T-helper 1 cell (primary cell): ENCODE measurements around the gene BOLL.
"Not testable (repeated sequence)": the region's sequence is repeated elsewhere in the genome, so short reads cannot be mapped to it uniquely, and the experiment has no call there.

Source experiments
- DNase-seq, 5 donors: peaks; one replicate each; pipeline ENCODE4 v3.0.0-alpha.2; 2012 to 2020

Gene BOLL

DNA sequence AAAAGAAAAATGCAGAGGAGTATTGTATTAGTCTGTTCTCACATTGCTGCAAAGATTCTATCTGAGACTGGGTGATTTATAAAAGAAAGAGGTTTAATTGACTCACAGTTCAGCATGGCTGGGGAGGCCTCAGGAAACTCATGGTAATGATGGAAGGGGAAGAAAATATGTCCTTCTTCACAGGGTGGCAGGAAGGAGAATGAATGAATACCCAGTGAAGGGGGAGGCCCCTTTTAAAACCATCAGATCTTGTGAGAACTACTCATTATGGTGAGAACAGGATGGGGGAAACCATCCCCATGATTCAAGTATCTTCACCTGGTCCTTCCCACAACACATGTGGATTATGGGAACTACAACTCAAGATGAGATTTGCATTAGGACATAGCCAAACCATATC lies 10.2 kb upstream of the BOLL start:
- DNase-seq = no peak

DNA sequence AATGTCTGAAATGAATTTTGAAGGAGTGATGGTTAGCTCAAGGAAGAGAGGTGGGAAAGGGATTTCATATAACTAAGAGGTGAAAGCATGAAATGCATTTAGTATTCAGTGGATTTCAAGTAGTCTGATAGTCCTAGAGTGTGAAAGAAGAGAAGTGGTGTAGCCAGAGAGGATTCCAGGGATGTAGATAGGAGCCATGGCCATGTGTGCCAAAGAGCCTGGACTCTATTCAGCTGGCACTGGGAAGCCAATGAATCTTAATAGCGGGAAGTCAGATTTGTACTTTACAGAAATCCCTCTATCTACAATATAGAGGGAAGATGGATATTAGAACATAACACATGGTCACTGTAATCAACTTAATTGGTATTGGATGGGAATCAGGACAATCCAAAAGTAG lies 8.3 kb upstream of the BOLL start:
- DNase-seq = no peak

DNA sequence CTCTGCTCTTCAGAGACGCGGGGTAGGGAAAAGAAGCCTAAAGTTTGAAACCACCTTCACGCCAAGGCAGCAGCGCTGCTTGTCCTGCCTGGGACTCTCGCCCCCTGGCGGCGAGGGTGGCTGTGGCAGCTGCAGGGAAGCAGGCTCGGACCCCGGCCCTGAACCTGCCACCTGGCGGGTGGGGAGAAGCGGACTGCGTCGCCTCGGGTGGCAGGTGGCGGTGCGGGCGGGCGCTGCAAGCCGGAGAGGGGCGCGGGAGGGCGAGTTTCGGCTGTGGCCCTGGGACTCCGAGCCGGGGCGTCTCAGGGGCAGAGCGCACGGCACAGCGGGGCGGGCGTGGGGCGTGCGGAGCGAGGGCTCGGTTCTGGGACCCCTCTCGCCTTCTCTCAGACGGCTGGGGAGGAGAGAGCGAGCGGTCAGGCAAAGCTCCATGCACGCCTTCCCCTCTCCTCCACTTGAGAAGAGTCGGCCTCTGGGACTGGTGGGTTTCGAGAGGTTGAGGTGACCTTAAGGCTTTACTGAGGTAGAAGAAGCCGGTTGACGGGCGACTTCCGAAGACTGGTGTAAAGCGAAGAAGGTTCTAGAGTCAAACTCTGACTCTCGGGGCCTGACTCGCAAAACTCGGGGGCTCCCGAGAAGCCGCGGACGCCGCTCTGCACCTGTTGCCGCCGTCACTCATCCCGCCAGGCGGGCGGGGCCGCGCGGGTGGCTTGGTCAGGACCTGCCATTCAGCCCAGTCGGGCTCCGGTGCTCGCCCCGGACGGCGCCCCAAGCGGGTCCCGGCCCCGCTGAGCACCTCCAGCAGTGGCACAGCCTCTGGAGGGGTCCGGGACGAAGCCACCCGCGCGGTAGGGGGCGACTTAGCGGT lies 1.1 kb upstream of the BOLL start:
- DNase-seq = peak; percentile 31 to 65 (median 36)

DNA sequence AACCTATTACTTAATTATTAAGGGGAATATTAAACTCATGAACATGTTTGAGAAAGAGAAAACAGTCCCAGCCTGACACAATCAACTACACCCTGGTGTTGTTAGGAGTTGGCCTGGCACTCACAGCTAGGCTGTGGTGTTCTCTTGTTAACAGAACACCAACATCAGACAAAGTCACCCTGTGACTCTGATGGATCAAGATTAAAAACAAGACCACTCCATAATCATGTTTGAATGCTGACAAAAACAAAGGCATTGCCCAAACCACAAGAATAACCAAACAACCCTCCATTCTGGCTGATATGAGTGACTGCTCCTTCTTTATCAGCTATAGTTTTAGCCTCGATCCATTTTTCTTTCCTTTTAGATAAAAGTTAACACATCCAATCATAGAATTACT lies 3.0 kb downstream of the BOLL start:
- no peak for DNase-seq

DNA sequence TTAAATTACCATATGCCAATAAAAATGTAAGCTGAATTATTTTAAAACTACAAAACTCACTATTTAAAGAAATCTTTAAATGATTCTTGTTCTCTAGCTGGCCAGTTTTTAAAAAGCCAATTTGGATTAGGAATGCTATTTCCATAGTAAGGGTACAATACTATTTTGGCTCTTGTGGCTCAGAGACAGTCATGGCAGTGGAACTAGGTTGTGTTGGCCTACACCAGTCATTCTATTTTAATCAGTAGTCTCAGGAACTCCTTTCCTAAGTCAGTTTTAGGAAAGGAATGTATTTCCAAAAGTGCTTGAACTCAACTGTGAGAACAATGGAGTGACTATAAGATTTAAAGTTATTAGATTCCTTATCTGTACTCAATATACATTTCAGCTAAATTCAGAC lies 5.9 kb downstream of the BOLL start:
- DNase-seq = no peak

DNA sequence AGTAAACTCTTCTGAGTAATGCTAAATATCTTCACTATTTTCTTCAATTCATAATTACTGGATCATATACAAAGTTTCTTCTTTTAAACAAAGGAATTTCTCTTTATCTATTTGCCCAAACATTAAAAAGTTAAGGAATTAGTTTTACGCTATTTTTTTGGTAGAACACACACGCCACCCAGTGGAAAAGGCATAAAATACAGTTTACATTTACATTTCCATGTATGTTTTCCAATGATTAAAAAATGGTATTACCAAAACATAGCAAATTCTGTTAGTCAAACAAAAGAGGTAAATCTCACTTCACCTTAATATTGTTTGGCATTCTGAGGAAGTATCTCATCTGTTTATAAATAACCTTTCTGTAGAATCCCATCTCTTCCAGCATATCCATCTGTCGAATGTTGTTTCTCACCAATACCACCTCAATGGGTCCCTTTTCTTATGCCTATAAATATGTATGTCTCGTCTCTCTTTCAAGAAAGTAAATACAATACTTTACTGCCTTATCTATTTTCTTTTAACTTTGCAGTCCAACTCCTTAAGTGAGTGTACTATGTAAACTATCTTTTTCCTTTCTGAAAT lies 7.2 kb downstream of the BOLL start:
- peak in 2 of 5 donors; percentile 21 to 23 for DNase-seq

DNA sequence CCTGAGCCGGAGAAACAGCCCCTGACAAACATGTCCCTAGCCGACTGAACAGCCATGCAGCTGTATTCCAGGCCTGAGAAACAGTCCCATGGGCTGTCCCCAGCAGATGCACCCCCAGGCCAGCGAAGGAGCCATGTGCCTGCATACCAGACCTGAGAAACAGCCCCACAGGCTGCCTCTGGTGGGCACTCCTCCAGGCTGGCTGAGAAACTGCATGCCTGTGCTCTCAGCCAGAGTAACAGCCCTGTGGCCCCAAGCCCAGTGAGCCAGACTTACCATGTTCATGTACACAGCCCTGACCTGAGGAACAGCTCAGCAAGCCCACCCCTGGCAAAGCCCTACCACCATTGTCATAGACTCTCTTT lies 24.8 kb downstream of the BOLL start:
- no peak for DNase-seq

DNA sequence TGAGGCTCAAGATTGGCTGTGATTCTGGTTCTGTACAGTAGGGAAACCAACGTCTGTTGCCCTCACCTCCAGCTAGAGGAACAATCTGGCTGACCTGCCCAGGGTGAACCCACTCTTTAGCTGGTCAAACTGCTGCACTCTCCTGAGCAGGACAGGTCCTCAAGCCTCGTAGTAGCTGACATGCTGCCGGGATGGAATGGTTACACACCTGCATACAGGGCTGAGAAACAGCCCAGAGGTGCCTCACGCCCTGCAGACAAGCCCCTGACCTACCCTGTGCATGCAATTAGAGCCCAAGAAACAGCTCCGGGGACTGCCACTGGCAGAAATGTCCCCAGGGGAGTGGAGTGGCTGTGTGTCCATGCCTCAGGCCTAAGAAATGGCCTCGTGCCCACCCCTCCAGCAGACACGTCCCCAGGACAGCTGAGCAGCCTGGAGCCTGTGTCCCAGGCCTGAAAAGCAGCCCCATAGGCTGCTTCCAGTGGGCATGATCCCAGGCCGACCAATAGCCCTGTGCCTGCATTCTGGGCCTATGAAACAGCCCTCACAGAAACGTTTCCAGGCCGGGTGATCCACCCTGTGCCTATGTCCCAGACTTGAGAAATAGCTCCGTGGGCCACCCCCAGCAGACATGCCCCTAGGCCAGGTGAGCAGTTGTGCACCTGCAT lies 25.4 kb downstream of the BOLL start:
- no peak for DNase-seq

DNA sequence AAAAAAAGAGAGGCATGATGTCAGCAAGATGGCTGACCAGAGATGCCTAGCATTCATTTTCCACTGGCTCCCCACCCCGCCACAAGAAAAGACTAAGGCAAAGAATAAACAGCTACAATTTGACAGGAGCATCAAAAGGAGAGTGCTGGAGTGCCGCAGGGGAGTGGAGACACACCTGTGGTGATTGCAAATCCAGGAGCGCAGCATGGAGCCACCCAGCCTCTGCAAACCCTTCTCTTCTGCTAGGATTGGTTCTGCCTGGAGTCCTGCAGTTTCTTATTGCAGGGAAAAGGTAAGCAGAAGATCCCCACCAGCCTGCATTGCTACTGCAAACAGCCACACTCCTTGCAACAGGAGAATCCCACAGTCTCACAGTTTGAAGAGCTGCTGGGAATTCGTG lies 26.1 kb downstream of the BOLL start:
- no peak for DNase-seq

DNA sequence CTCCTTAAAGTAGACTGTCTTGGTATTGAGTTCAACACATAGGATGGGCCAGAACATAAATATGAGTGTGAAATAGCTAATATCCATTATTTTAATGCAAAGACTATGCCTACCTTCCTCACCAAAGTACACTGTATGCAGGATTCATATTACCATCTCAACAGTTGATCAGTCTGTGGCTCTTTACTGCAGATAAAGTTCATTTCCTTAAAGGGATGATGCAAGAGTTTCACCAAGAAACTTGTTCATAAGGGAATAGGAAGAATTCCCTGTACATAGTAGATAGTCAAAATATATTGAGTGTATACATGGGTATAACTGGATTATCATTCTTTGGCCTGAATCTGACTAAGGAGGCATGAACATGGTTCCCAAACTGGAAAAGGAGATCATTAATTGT lies 44.9 kb downstream of the BOLL start:
- no peak for DNase-seq

DNA sequence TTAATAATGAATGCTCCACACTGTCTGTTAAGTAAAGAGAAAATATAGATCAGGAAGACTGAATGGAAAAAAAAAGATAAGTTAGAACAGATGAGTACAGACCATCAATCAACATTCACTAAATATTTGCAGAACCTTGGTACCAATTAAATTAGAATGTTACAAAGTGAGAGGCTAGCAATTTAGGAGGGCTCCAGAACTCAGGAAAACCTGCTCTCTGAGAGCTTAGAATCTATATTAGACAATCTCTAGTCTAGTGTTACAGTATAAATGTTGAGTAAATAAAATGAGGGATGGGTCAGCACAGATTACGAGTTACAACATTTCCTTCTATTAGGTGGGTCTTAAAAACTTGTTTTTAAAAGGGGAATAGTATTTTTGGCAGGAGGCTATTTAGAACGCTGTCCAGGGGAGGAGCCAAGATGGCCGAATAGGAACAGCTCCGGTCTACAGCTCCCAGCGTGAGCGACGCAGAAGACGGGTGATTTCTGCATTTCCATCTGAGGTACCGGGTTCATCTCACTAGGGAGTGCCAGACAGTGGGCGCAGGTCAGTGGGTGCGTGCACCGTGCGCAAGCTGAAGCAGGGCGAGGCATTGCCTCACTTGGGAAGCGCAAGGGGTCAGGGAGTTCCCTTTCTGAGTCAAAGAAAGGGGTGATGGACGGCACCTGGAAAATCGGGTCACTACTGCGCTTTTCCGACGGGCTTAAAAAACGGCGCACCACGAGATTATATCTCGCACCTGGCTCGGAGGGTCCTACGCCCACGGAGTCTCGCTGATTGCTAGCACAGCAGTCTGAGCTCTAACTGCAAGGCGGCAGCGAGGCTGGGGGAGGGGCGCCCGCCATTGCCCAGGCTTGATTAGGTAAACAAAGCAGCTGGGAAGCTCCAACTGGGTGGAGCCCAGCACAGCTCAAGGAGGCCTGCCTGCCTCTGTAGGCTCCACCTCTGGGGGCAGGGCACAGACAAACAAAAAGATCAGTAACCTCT lies 56.3 kb downstream of the BOLL start:
- DNase-seq = not testable (repeated sequence)

DNA sequence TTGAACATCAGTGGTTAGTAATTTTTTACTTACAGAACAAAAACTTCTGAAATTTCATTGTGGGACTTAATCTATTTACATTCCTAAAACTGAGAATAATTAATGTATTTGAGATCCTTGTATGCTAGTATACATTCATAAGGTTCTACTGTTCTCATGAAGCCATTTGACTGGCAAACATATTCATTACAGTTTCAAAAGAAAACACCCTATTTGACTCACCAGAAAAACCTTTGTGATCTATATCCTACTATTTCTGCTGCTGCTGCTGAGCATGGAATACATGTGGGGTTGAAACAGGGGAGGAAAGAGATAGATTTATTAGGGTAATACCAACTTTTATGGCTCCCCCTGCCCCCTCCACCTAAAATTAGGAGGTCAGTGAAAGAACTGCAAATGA lies 58.1 kb downstream of the BOLL start:
- DNase-seq = no peak

DNA sequence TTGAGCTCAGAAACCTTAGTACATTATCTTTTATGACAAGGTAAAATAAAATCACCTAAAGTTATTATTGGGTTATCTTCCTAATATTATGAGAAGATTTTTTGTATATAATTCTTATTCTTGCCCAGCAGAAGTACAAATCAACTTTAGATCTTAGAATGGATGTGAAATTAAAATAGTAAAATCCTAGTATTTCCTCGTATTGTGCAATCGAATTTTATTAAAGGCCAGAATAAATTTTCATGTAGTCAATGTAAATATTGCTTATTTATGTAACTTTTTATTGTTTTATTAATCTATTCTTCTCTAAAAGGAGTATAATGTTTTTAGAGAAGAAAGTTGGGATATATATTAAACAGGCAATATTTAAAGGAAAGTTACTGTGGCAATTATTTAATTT lies 67.3 kb downstream of the BOLL start:
- DNase-seq = no peak

DNA sequence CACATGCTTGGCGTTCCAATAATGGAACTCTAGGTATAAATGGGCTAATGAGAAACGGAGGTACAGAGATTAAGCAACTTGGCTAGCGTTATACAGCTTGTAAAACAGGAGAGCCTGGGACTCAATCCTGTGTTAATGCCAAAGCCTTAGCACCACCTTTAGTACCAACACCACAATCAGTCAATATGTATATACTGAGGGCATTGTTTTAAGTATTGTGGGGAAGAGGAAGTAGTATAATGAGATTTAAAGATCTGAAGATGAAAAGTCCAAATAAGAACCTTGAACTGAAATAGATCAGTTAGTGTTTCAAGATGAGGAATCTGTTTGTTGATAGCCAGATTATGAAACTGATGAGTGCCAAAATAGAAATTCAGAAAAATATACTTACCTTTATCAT lies 71.8 kb downstream of the BOLL start:
- no peak for DNase-seq

DNA sequence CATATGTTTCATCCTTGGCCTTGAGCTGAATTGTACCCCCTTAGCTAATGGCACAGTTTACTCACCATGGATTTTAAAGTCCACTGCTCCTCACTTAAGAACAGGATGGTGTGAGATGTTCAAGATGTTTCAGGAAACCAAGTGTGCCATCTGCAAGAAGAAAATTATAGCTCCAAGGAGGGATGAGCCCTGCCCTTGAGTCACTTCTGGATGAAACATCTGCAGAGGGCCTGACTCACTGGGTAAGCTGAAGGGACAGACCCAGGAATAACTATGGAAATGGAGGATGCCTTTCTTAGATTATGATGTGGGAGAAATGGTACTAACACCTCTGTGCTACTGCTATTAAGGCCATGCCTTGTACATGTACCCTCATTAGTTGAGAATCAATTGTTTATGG lies 73.5 kb downstream of the BOLL start:
- no peak for DNase-seq

DNA sequence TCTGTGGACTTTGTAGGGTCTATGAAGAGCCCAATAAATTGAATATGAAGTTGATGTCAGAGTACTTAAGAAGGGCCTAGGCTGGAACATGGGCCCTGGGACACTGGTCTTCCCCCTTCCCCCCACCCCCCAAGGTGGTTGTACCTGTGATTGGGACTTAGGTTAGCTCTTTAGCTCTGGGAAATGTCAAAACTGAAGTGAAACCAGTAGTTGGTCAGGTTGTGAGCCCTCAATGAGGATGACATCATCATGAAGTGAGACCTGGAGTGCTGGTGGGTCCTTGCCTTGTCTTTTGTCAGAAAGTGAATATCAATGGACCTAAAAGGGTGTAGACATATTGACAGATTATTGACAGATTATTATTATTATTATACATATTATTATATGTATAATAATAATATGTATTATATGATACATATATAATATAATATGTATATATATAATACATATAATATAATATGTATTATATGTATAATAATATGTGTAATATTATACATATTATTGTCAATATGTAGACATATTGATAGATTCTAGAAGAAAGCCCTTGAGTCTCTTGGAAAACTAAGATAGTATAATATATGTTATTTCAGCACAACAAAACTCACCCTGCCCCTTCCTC lies 74.6 kb downstream of the BOLL start:
- DNase-seq = peak in 1 of 5 donors; percentile 49

DNA sequence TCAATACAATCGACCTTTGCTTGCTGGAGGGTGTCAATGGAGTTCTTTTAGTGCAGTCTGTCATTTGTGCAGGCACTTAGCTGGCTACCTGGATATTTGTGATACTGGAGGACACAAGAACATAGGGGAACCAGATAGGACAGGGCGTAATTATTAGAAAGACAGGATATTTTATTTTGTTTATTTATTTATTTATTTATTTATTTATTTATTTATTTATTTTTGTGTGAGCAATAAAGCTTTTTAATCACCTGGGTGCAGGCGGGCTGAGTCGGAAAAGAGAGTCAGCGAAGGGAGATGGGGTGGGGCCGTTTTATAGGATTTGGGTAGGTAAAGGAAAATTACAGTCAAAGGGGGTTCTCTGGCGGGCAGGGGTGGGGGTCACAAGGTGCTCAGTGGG lies 76.0 kb downstream of the BOLL start:
- DNase-seq = not testable (repeated sequence)

DNA sequence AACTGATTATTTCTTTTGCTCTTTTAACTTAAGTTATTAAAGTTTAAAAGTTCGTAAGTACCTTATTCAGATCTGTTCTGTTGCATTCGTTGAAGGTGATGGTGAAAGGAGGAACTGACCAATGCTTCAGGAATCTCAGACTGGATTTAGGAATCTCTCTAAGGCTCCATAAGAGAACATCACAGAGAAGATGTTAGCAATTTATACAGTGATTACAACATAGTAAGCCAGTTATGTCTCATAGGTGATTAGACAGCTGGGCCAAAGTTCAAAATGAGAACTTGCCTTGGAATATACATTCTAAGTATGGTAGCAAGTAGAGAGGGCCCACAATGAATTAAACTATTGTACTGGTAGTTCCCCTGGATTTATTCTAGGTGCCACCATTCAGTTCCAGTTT lies 76.8 kb downstream of the BOLL start:
- no peak for DNase-seq

DNA sequence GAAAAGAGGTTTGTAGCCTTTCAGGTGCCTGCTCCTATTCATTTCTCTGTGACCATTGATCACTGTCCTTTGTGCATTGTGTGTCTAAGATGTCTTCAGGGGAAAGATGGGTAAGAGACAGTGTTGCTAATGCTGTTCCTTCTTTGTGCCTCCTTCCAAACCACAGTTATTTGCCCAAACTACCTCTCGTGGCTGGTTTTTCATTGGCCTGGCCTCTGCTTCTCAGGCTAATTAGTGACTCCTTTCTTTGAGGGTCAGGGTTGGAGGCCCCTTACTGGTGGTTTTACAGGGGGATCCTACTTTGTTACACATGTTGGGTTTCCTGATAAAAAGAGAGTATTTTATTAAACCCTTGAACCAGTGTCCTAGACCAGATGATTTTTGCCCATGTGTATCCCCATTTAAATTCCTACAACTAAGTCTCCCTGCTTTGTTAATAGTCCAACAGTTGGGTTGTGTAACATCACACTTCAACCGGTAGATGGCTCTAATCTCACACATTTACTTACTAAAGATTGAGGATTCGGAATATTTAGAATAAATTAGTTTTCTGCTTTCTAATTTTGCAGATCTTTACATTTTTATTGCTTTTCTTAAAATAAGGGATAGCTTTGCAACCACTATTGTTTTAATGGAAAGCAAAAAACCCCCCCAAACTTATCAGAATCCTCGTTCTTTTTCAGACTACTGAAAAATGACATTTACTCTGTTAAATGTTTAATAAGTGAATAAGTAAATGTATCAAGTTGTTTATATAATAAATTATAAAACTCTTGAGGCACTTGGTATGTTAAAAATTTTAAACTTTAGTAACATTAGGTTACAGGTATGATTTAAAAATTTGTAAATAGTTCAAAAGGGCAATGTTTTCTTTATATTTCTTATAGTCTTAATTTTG lies 77.6 kb downstream of the BOLL start:
- peak in 1 of 5 donors; percentile 40 for DNase-seq

DNA sequence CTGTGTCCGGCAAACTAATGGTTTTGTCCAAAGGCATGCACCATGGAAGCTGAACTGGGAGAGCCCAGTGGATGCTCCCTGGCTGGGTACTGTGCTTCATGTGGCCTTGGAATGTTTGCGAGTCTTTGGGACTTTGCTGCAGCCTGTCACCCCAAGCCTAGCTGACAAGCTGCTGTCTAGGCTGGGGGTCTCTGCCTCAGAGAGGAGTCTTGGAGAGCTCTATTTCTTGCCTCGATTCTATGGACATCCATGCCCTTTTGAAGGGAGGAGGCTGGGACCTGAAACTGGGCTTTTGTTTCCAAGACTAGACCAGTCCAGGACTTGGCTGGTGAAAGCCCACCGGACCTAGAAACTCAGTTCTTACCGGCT lies 78.3 kb downstream of the BOLL start:
- no peak for DNase-seq
